ENCODE results near the gene MISP. TPM values are rescaled to one million over a fixed set of nuclear protein-coding genes. Genes with fewer than 3 reads are reported as not detected.
A peak's percentile ranks its signal among the peaks of the same experiment; 100 is the strongest.

Gene MISP
- total and polyA plus RNA-seq, 2 of the 13 experiments (the other 11 are each of a cell fraction or from before 2014, with no cell fraction given) = 0.67 to 1.3 TPM

- no peak; the same call in 1 of the 2 replicates for TF ChIP-seq FOXO1 (CRISPR knock-in tag; IDR thresholded peaks at IDR 0.05)
- TF ChIP-seq MXD3 (CRISPR knock-in tag; IDR thresholded peaks at IDR 0.05) = peak; percentile 85; the same call in 1 of the 2 replicates
- TF ChIP-seq FLYWCH1 (CRISPR knock-in tag; IDR thresholded peaks at IDR 0.05) = no peak
- TF ChIP-seq, protein P1, sequence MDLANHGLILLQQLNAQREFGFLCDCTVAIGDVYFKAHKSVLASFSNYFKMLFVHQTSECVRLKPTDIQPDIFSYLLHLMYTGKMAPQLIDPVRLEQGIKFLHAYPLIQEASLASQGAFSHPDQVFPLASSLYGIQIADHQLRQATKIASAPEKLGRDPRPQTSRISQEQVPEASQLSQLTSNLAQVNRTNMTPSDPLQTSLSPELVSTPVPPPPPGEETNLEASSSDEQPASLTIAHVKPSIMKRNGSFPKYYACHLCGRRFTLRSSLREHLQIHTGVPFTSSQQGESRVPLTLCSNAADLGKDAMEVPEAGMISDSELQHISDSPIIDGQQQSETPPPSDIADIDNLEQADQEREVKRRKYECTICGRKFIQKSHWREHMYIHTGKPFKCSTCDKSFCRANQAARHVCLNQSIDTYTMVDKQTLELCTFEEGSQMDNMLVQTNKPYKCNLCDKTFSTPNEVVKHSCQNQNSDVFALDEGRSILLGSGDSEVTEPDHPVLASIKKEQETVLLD (CRISPR knock-in tag; IDR thresholded peaks at IDR 0.05; ENCODE audit: low read depth) = peak; percentile 37; the same call in 1 of the 2 replicates
- TF ChIP-seq ZNF709 (CRISPR knock-in tag; IDR thresholded peaks at IDR 0.05) = peak; percentile 39; the same call in 1 of the 2 replicates
- TF ChIP-seq MEIS1 (CRISPR knock-in tag; IDR thresholded peaks at IDR 0.05; ENCODE audit: borderline replicate concordance) = peak; percentile 56; the same call in 1 of the 2 replicates
- peak; percentile 91 for TF ChIP-seq ZFY (CRISPR knock-in tag; IDR thresholded peaks at IDR 0.05)
- no peak for TF ChIP-seq KDM1A (CRISPR knock-in tag; IDR thresholded peaks at IDR 0.05)
- 0 out of 2 replicates have a peak, but pooled peaks have one; percentile 6 for TF ChIP-seq CEBPG (CRISPR knock-in tag; IDR thresholded peaks at IDR 0.05)
- TF ChIP-seq KDM4B (CRISPR knock-in tag; IDR thresholded peaks at IDR 0.05) = 0 out of 2 replicates have a peak, but pooled peaks have one; percentile 57
- TF ChIP-seq ZNF619 (CRISPR knock-in tag; IDR thresholded peaks at IDR 0.05) = no peak
- TF ChIP-seq NCOR1 (IDR thresholded peaks at IDR 0.05; ENCODE audit: borderline replicate concordance, low read length) = peak; percentile 68; the same call in 1 of the 2 replicates
- TF ChIP-seq, protein P2, sequence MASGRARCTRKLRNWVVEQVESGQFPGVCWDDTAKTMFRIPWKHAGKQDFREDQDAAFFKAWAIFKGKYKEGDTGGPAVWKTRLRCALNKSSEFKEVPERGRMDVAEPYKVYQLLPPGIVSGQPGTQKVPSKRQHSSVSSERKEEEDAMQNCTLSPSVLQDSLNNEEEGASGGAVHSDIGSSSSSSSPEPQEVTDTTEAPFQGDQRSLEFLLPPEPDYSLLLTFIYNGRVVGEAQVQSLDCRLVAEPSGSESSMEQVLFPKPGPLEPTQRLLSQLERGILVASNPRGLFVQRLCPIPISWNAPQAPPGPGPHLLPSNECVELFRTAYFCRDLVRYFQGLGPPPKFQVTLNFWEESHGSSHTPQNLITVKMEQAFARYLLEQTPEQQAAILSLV (CRISPR knock-in tag; IDR thresholded peaks at IDR 0.05; ENCODE audit: borderline replicate concordance) = no peak
- TF ChIP-seq MIXL1 (CRISPR knock-in tag; IDR thresholded peaks at IDR 0.05) = peak; percentile 37
- no peak for TF ChIP-seq ZNF33B (CRISPR knock-in tag; IDR thresholded peaks at IDR 0.05)
- TF ChIP-seq, protein P3, sequence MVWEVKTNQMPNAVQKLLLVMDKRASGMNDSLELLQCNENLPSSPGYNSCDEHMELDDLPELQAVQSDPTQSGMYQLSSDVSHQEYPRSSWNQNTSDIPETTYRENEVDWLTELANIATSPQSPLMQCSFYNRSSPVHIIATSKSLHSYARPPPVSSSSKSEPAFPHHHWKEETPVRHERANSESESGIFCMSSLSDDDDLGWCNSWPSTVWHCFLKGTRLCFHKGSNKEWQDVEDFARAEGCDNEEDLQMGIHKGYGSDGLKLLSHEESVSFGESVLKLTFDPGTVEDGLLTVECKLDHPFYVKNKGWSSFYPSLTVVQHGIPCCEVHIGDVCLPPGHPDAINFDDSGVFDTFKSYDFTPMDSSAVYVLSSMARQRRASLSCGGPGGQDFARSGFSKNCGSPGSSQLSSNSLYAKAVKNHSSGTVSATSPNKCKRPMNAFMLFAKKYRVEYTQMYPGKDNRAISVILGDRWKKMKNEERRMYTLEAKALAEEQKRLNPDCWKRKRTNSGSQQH (CRISPR knock-in tag; IDR thresholded peaks at IDR 0.05; ENCODE audit: low read depth) = peak; percentile 51; the same call in 1 of the 2 replicates
- no peak for TF ChIP-seq NFKBIZ (CRISPR knock-in tag; IDR thresholded peaks at IDR 0.05)
- TF ChIP-seq AHDC1 (CRISPR knock-in tag; IDR thresholded peaks at IDR 0.05; ENCODE audit: borderline replicate concordance) = no peak
- TF ChIP-seq PAF1 (CRISPR knock-in tag; IDR thresholded peaks at IDR 0.05) = no peak
Measured at GRCh38 chr19:796692-797527, 46.0 kb downstream of the MISP start, which contains the start of gene PTBP1 (continued).

Measured in HepG2 (cell line).